Esophagus muscularis mucosa (tissue), 3 donors: ENCODE measurements around the gene NEUROD4.

ENCODE experiments used
- POLR2A ChIP-seq: fragments of 450-650 bp; IDR thresholded peaks from one replicate; pipeline ENCODE4 v1.6.1; 2017; ENCODE audit warnings: antibody characterized with exemption, moderate library complexity, mild to moderate bottlenecking, low read depth
- POLR2AphosphoS5 ChIP-seq, 2 donors: sonication (generic); formaldehyde crosslinking; IDR thresholded peaks; one replicate each; pipeline ENCODE4 v1.6.1; 2017; ENCODE audit warnings: antibody characterized with exemption in 2 of 2
- TF ChIP-seq, protein P1 (sequence below), 3 experiments: fragments of 200-600 bp in 2 of 3; fragments of 450-650 bp in 1 of 3; sonication (generic) in 2 of 3; IDR thresholded peaks; one replicate each; pipeline ENCODE4 v1.5.1; 2017 to 2019; ENCODE audit warnings: antibody characterized with exemption in 3 of 3, mild to moderate bottlenecking in 2 of 3, moderate library complexity in 1 of 3

GRCh38 chr12:54993181-54993835 is 26.5 kb upstream of the NEUROD4 start:
- TF ChIP-seq, protein P1, sequence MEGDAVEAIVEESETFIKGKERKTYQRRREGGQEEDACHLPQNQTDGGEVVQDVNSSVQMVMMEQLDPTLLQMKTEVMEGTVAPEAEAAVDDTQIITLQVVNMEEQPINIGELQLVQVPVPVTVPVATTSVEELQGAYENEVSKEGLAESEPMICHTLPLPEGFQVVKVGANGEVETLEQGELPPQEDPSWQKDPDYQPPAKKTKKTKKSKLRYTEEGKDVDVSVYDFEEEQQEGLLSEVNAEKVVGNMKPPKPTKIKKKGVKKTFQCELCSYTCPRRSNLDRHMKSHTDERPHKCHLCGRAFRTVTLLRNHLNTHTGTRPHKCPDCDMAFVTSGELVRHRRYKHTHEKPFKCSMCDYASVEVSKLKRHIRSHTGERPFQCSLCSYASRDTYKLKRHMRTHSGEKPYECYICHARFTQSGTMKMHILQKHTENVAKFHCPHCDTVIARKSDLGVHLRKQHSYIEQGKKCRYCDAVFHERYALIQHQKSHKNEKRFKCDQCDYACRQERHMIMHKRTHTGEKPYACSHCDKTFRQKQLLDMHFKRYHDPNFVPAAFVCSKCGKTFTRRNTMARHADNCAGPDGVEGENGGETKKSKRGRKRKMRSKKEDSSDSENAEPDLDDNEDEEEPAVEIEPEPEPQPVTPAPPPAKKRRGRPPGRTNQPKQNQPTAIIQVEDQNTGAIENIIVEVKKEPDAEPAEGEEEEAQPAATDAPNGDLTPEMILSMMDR (IDR thresholded peaks at IDR 0.05) = peak; percentile 84 to 93 (median 89)
- TF ChIP-seq POLR2AphosphoS5 (IDR thresholded peaks at IDR 0.05) (no peak), POLR2A (no peak)
